HepG2 (cell line): ENCODE data around the gene CMIP. TPM values are rescaled to one million over a fixed set of nuclear protein-coding genes. Genes with fewer than 3 reads are reported as not detected.

Experiments used
- FOXC1 ChIP-seq: sonication (generic); formaldehyde crosslinking; IDR thresholded peaks from 2 replicates; pipeline ENCODE4 v1.8.0; 2022; ENCODE audit warnings: mild to moderate bottlenecking, missing genetic modification reagents, borderline replicate concordance
- FOXJ3 ChIP-seq: sonication (generic); formaldehyde crosslinking; IDR thresholded peaks from 2 replicates; pipeline ENCODE4 v1.4.0; 2020; ENCODE audit warnings: missing genetic modification reagents, mild to moderate bottlenecking, borderline replicate concordance
- HNF1A ChIP-seq, 2 experiments: sonication (generic) in 1 of 2; formaldehyde crosslinking in 1 of 2; IDR thresholded peaks; 2 replicates each; pipeline versions ENCODE4 v1.4.0 to v1.6.1; 2016 to 2020; ENCODE audit warnings: borderline replicate concordance in 1 of 2, low read depth in 1 of 2, mild to moderate bottlenecking in 1 of 2, missing genetic modification reagents in 1 of 2
- IKZF1 ChIP-seq: fragments of 450-650 bp; IDR thresholded peaks from 2 replicates; pipeline ENCODE4 v1.7.1; 2016
- MYNN ChIP-seq: sonication (generic); formaldehyde crosslinking; IDR thresholded peaks from 2 replicates; pipeline ENCODE4 v1.4.0; 2020; ENCODE audit warnings: mild to moderate bottlenecking, low read depth, missing genetic modification reagents
- NFATC3 ChIP-seq: sonication (generic); formaldehyde crosslinking; IDR thresholded peaks from 2 replicates; pipeline ENCODE4 v1.5.1; 2020; ENCODE audit warnings: mild to moderate bottlenecking, missing genetic modification reagents
- PPARG ChIP-seq: conservative IDR thresholded peaks from 2 replicates; pipeline ENCODE4 v1.6.1; 2016; ENCODE audit warnings: missing biosample characterization, missing genetic modification reagents
- SOX5 ChIP-seq: IDR thresholded peaks from 2 replicates; pipeline ENCODE4 v1.6.1; 2016; ENCODE audit warnings: borderline replicate concordance
- SPEN ChIP-seq: sonication (generic); formaldehyde crosslinking; IDR thresholded peaks from 2 replicates; pipeline ENCODE4 v1.5.1; 2020; ENCODE audit warnings: low read depth, mild to moderate bottlenecking, missing genetic modification reagents
- TEAD3 ChIP-seq: optimal IDR thresholded peaks from 2 replicates; pipeline ENCODE3; 2016; ENCODE audit warnings: borderline replicate concordance
- THAP9 ChIP-seq: sonication (generic); formaldehyde crosslinking; IDR thresholded peaks from 2 replicates; pipeline ENCODE4; 2020; ENCODE audit warnings: missing genetic modification reagents, mild to moderate bottlenecking, borderline replicate concordance
- YY1 ChIP-seq: IDR thresholded peaks from 2 replicates; pipeline ENCODE4 v1.6.1; 2011; ENCODE audit warnings: low read length, low read depth, moderate library complexity, mild to moderate bottlenecking; ENCODE audit not compliant: insufficient read depth, insufficient replicate concordance
- ZNF20 ChIP-seq: sonication (generic); formaldehyde crosslinking; IDR thresholded peaks from 2 replicates; pipeline ENCODE4 v1.4.0; 2020; ENCODE audit warnings: mild to moderate bottlenecking, moderate library complexity, missing genetic modification reagents
- ZNF264 ChIP-seq: sonication (generic); formaldehyde crosslinking; IDR thresholded peaks from 2 replicates; pipeline ENCODE4 v1.4.0; 2020; ENCODE audit warnings: missing genetic modification reagents
- ZNF451 ChIP-seq: sonication (generic); formaldehyde crosslinking; IDR thresholded peaks from 2 replicates; pipeline ENCODE4 v1.5.0; 2020; ENCODE audit warnings: mild to moderate bottlenecking, missing genetic modification reagents
- ZNF546 ChIP-seq: sonication (generic); formaldehyde crosslinking; conservative IDR thresholded peaks from 2 replicates; pipeline ENCODE4 v1.8.1; 2023; ENCODE audit warnings: mild to moderate bottlenecking, missing genetic modification reagents
- ZNF577 ChIP-seq: sonication (generic); formaldehyde crosslinking; IDR thresholded peaks from 2 replicates; pipeline ENCODE4 v1.4.0; 2020; ENCODE audit warnings: mild to moderate bottlenecking, low read depth, missing genetic modification reagents, borderline replicate concordance
- ZNF615 ChIP-seq: sonication (generic); formaldehyde crosslinking; IDR thresholded peaks from 2 replicates; pipeline ENCODE4 v1.5.0; 2020; ENCODE audit warnings: mild to moderate bottlenecking, missing genetic modification reagents, borderline replicate concordance
- ZNF652 ChIP-seq: IDR thresholded peaks from 2 replicates; pipeline ENCODE4 v1.6.1; 2016; ENCODE audit warnings: low read depth, borderline replicate concordance
- ZSCAN25 ChIP-seq: sonication (generic); formaldehyde crosslinking; IDR thresholded peaks from 2 replicates; pipeline ENCODE4 v1.8.0; 2022; ENCODE audit warnings: mild to moderate bottlenecking, missing genetic modification reagents
- polyA plus RNA-seq, 8 experiments: library from polyadenylated mRNA; depleted of rRNA in 3 of 8; stranded (reverse) in 7 of 8; unstranded in 1 of 8; fragments of >200 nt; fragmentation: Illumina TruSeq in 4 of 8; extraction: Trizol in 4 of 8; gene quantifications; 2 replicates each; pipeline versions ENCODE4 v1.2.1 to v1.2.3, GENCODE V29; 2011 to 2016; ENCODE audit warnings: low read depth in 4 of 8, missing spikeins in 1 of 8, mixed read lengths in 1 of 8; ENCODE audit not compliant: insufficient read depth in 1 of 8
- total RNA-seq, 5 experiments: library from RNA; depleted of rRNA; stranded (reverse); fragments of >200 nt; fragmentation: Illumina TruSeq; extraction: Trizol; gene quantifications; 2 replicates each; pipeline ENCODE4 v1.2.3, GENCODE V29; 2016; ENCODE audit warnings: low read depth in 1 of 5

The CMIP gene
- total and polyA plus RNA-seq, 2 of the 13 experiments (the other 11 are each of a cell fraction or from before 2014, with no cell fraction given) = 10.9 to 18.1 TPM

GRCh38 chr16:81624760-81625543, 180.3 kb downstream of the CMIP start (continued):
- TF ChIP-seq HNF1A (IDR thresholded peaks at IDR 0.05; ENCODE audit: low read depth) = no peak
- TF ChIP-seq HNF1A (CRISPR knock-in tag; IDR thresholded peaks at IDR 0.05; ENCODE audit: borderline replicate concordance) = peak; percentile 55; the same call in 1 of the 2 replicates
- peak; percentile 69; the same call in 1 of the 2 replicates for TF ChIP-seq FOXJ3 (CRISPR knock-in tag)
- TF ChIP-seq SPEN = peak; percentile 68; the same call in 1 of the 2 replicates
- no peak for TF ChIP-seq NFATC3
- 0 out of 2 replicates have a peak, but pooled peaks have one; percentile 18 for TF ChIP-seq ZSCAN25 (CRISPR knock-in tag)
- no peak for TF ChIP-seq ZNF20 (CRISPR knock-in tag)
- no peak for TF ChIP-seq ZNF615 (CRISPR knock-in tag)
- TF ChIP-seq TEAD3 (CRISPR knock-in tag) = peak; percentile 91
- TF ChIP-seq ZNF577 (CRISPR knock-in tag) = no peak
- TF ChIP-seq THAP9 (CRISPR knock-in tag) = peak; percentile 75; the same call in 1 of the 2 replicates
- TF ChIP-seq ZNF652 (CRISPR knock-in tag) = no peak
- TF ChIP-seq ZNF546 = no peak
- no peak for TF ChIP-seq MYNN (CRISPR knock-in tag)
- TF ChIP-seq PPARG (CRISPR knock-in tag) = peak; percentile 27; the same call in 1 of the 2 replicates
- TF ChIP-seq IKZF1 = no peak
- TF ChIP-seq ZNF264 (CRISPR knock-in tag) = no peak
- peak; percentile 97; the same call in 1 of the 2 replicates for TF ChIP-seq SOX5 (CRISPR knock-in tag)
- peak; percentile 2; the same call in 1 of the 2 replicates for TF ChIP-seq ZNF451 (CRISPR knock-in tag)
- peak; percentile 51 for TF ChIP-seq YY1
- TF ChIP-seq FOXC1 (CRISPR knock-in tag) = no peak; the same call in 1 of the 2 replicates
